ENCODE measurements around the gene SRCAP. TPM values are rescaled to one million over a fixed set of nuclear protein-coding genes. Genes with fewer than 3 reads are reported as not detected.

SRCAP gene
- total RNA-seq, 1 donor = 15.1 TPM

- TF ChIP-seq CTCF (IDR thresholded peaks at IDR 0.05; ENCODE audit: insufficient read depth, low read depth, low read length) = no peak
- no peak for DNase-seq (ENCODE audit: low read depth)
- H3K4me3 ChIP-seq (ENCODE audit: low read depth, low read length) = no peak overlapping the region
These were observed 68.9 kb downstream of the SRCAP start for GRCh38 chr16:30767767-30768465.

DNA sequence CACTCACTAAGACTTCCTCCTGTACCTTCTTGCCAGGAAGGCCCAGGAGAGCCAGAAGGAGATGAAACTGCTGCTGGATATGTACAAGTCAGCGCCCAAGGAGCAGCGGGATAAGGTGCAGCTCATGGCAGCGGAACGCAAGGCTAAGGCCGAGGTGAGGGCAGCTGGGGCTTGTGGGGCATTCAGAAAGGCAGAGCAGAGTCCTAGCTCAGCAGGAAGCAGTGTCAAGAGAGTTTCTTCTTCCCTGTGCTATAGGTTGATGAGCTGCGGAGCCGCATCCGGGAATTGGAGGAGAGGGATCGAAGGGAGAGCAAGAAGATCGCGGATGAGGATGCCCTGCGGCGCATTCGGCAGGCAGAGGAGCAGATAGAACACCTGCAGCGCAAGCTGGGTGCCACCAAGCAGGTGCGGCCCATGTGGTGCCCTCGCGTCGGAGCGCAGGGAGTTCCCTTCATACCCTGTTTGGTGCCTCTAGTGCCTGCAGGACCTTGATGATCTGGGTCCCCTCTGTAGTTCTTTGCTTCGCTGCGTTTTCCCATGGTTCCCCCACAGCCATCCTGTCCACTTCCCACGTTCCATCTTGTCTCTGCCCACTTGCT is 69.7 kb downstream of the SRCAP start:
- DNase-seq (ENCODE audit: low read depth) = no peak
- H3K4me3 ChIP-seq (ENCODE audit: low read depth, low read length) = no peak overlapping the region
- no peak for TF ChIP-seq CTCF (IDR thresholded peaks at IDR 0.05; ENCODE audit: insufficient read depth, low read depth, low read length)

DNA sequence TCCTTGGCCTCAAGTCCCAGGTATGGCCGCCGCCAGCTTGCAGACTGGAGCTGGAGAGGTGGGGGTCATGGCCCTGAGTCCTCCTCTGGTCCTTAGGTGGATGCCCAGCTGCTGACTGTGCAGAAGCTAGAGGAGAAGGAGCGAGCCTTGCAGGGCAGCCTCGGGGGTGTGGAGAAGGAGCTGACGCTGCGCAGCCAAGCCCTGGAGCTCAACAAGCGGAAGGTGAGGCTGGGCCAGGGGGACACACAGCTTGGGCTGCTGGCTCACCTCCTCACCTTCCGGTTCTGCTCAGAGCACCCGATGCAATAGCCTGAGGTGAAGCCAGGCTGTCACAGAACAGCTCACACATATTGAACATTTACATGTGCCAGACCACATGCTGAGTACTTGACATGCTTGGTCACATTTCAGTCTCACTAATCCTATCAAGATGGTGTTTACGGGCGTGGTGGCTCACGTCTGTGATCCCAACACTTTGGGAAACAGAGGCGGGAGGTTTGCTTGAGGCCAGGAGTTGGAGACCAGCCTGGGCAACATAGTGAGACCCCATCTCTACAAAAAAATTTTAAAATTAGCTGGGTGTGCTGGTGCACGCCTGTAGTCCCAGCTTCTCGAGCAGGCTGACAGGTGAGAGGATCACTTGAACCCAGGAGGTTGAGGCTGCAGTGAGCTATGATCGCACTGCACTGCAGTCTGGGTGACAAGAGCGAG is 70.6 kb downstream of the SRCAP start:
- no peak for DNase-seq (ENCODE audit: low read depth)
- TF ChIP-seq CTCF (IDR thresholded peaks at IDR 0.05; ENCODE audit: insufficient read depth, low read depth, low read length) = no peak
- no peak overlapping the region for H3K4me3 ChIP-seq (ENCODE audit: low read depth, low read length)

GRCh38 chr16:30771726-30772125 is 72.8 kb downstream of the SRCAP start:
- DNase-seq (ENCODE audit: low read depth) = no peak
- no peak overlapping the region for H3K4me3 ChIP-seq (ENCODE audit: low read depth, low read length)
- no peak for TF ChIP-seq CTCF (IDR thresholded peaks at IDR 0.05; ENCODE audit: insufficient read depth, low read depth, low read length)

DNA sequence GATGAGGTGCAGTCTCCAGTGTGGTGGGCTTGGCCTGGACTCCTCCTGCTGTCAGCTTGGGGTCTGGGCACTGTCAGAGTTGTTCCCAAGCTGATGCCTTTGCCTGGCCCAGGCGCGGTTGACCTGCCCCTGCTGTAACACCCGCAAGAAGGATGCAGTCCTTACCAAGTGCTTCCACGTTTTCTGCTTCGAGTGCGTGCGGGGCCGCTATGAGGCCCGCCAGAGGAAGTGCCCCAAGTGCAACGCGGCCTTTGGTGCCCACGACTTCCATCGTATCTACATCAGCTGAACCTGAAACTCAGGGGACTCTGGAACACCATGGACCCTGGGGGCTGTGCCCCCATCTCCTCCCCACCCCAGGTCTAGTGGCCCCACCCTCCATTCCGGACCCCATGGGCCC is 74.9 kb downstream of the SRCAP start:
- DNase-seq (ENCODE audit: low read depth) = no peak
- TF ChIP-seq CTCF (IDR thresholded peaks at IDR 0.05; ENCODE audit: insufficient read depth, low read depth, low read length) = no peak
- no peak overlapping the region for H3K4me3 ChIP-seq (ENCODE audit: low read depth, low read length)

- peak overlapping the region; percentile 75 for H3K4me3 ChIP-seq (ENCODE audit: low read depth, low read length)
- TF ChIP-seq CTCF (IDR thresholded peaks at IDR 0.05; ENCODE audit: insufficient read depth, low read depth, low read length) = no peak
- no peak for DNase-seq (ENCODE audit: low read depth)
These were observed 75.6 kb downstream of the SRCAP start for GRCh38 chr16:30774367-30775130.
